H9 (cell line): Measurements from ENCODE around the gene AKR1C8. TPM values are rescaled to one million over a fixed set of nuclear protein-coding genes. Genes with fewer than 3 reads are reported as not detected.

Source experiments
- DNase-seq: peaks from one replicate; pipeline ENCODE4 v3.0.0-alpha.2; 2017
- H2AFZ ChIP-seq: one replicate; pipeline ENCODE4 v1.6.1; 2013; ENCODE audit warnings: mild to moderate bottlenecking, low read length, control low read depth, moderate library complexity
- H2AK5ac ChIP-seq: 2 replicates; pipeline ENCODE4 v1.6.1; 2013; ENCODE audit warnings: low read length, control low read depth, mixed read lengths; ENCODE audit not compliant: insufficient read length
- H2BK120ac ChIP-seq: one replicate; pipeline ENCODE4 v1.6.1; 2013; ENCODE audit warnings: low read depth, mild to moderate bottlenecking, low read length, control low read depth, inconsistent platforms; ENCODE audit not compliant: poor library complexity, severe bottlenecking
- H2BK12ac ChIP-seq: 2 replicates; pipeline ENCODE4 v1.6.1; 2013; ENCODE audit warnings: low read length, control low read depth, mixed read lengths, low read depth; ENCODE audit not compliant: insufficient read length
- H2BK15ac ChIP-seq: 2 replicates; pipeline ENCODE4 v1.6.1; 2013; ENCODE audit warnings: low read depth, low read length, control low read depth
- H2BK20ac ChIP-seq: one replicate; pipeline ENCODE4 v1.6.1; 2013; ENCODE audit warnings: low read depth, mild to moderate bottlenecking, low read length, control low read depth, inconsistent platforms; ENCODE audit not compliant: poor library complexity, severe bottlenecking
- H2BK5ac ChIP-seq: 2 replicates; pipeline ENCODE4 v1.6.1; 2013; ENCODE audit warnings: low read length, control low read depth, mixed read lengths; ENCODE audit not compliant: insufficient read length
- H3K14ac ChIP-seq: 2 replicates; pipeline ENCODE4 v1.6.1; 2013; ENCODE audit warnings: low read length, control low read depth; ENCODE audit not compliant: insufficient read depth
- H3K18ac ChIP-seq: 2 replicates; pipeline ENCODE4 v1.6.1; 2013; ENCODE audit warnings: low read depth, mild to moderate bottlenecking, mixed read lengths, low read length, control low read depth; ENCODE audit not compliant: insufficient read length
- H3K23ac ChIP-seq: 2 replicates; pipeline ENCODE4 v1.6.1; 2013; ENCODE audit warnings: low read length, control low read depth, mixed read lengths, low read depth; ENCODE audit not compliant: insufficient read length
- H3K23me2 ChIP-seq: 2 replicates; pipeline ENCODE4 v1.6.1; 2013; ENCODE audit warnings: low read depth, mild to moderate bottlenecking, mixed read lengths, low read length, control low read depth; ENCODE audit not compliant: insufficient read length, poor library complexity, severe bottlenecking
- H3K27ac ChIP-seq: 2 replicates; pipeline ENCODE4 v1.5.1; 2013; ENCODE audit warnings: low read length, control low read depth, mixed read lengths, low read depth; ENCODE audit not compliant: insufficient read length
- H3K27me3 ChIP-seq: 2 replicates; pipeline ENCODE4 v1.6.1; 2013; ENCODE audit warnings: low read length, control low read depth, inconsistent platforms; ENCODE audit not compliant: insufficient read depth
- H3K4ac ChIP-seq: 2 replicates; pipeline ENCODE4 v1.6.1; 2013; ENCODE audit warnings: low read depth, mild to moderate bottlenecking, control low read depth, inconsistent platforms, low read length, moderate library complexity
- H3K4me1 ChIP-seq: 2 replicates; pipeline ENCODE4 v1.6.1; 2013; ENCODE audit warnings: low read length, control low read depth, inconsistent platforms; ENCODE audit not compliant: insufficient read depth
- H3K4me2 ChIP-seq: 2 replicates; pipeline ENCODE4 v1.6.1; 2013; ENCODE audit warnings: low read length, control low read depth, mixed read lengths; ENCODE audit not compliant: insufficient read length, insufficient read depth
- H3K56ac ChIP-seq: 2 replicates; pipeline ENCODE4 v1.6.1; 2013; ENCODE audit warnings: low read depth, mild to moderate bottlenecking, mixed read lengths, low read length, control low read depth; ENCODE audit not compliant: insufficient read length
- H3K79me1 ChIP-seq: 2 replicates; pipeline ENCODE4 v1.6.1; 2013; ENCODE audit warnings: low read depth, mild to moderate bottlenecking, moderate library complexity, low read length, control low read depth, inconsistent platforms; ENCODE audit not compliant: insufficient read depth, poor library complexity, severe bottlenecking
- H3K79me2 ChIP-seq: 2 replicates; pipeline ENCODE4 v1.6.1; 2013; ENCODE audit warnings: low read length, control low read depth, inconsistent platforms; ENCODE audit not compliant: insufficient read depth
- H3K9ac ChIP-seq: 2 replicates; pipeline ENCODE4 v1.6.1; 2013; ENCODE audit warnings: low read length, control low read depth, mixed read lengths; ENCODE audit not compliant: insufficient read length; ENCODE audit errors: extremely low read depth
- H3K9me3 ChIP-seq: one replicate; pipeline ENCODE4 v1.6.1; 2013; ENCODE audit warnings: low read depth, low read length, inconsistent platforms; ENCODE audit not compliant: control insufficient read depth
- H3T11ph ChIP-seq: one replicate; pipeline ENCODE4 v1.6.1; 2013; ENCODE audit warnings: mild to moderate bottlenecking, low read length, control low read depth, inconsistent platforms
- H4K20me1 ChIP-seq: one replicate; pipeline ENCODE4 v1.6.1; 2013; ENCODE audit not compliant: control insufficient read depth, insufficient read length, insufficient read depth
- H4K5ac ChIP-seq: 2 replicates; pipeline ENCODE4 v1.6.1; 2013; ENCODE audit warnings: low read depth, mild to moderate bottlenecking, mixed read lengths, low read length, control low read depth; ENCODE audit not compliant: insufficient read length
- H4K8ac ChIP-seq: replicated peaks from 2 replicates; pipeline ENCODE4 v1.6.1; 2013; ENCODE audit warnings: low read length, control low read depth, mixed read lengths, low read depth; ENCODE audit not compliant: insufficient read length
- H4K91ac ChIP-seq: 2 replicates; pipeline ENCODE4 v1.6.1; 2013; ENCODE audit warnings: low read depth, mild to moderate bottlenecking, moderate library complexity, mixed read lengths, low read length, control low read depth; ENCODE audit not compliant: insufficient read length
- H3K27ac Mint-ChIP-seq, 3 experiments: 2 replicates in 2 of 3; 3 replicates in 1 of 3; pipeline ENCODE4 v1.8.0; 2020 to 2021; ENCODE audit warnings: mixed read lengths in 3 of 3, mild to moderate bottlenecking in 1 of 3, moderate library complexity in 1 of 3
- H3K27me3 Mint-ChIP-seq: 2 replicates; pipeline ENCODE4 v1.8.0; 2021; ENCODE audit warnings: low read depth, mild to moderate bottlenecking, moderate library complexity, mixed read lengths
- H3K36me3 Mint-ChIP-seq, 3 experiments: 2 replicates in 2 of 3; 3 replicates in 1 of 3; pipeline ENCODE4 v1.8.0; 2020 to 2021; ENCODE audit warnings: low read depth in 3 of 3, mixed read lengths in 3 of 3; ENCODE audit not compliant: insufficient read depth in 1 of 3
- H3K4me1 Mint-ChIP-seq, 2 experiments: 2 replicates each; pipeline ENCODE4 v1.8.0; 2020; ENCODE audit warnings: mixed read lengths in 2 of 2
- H3K4me3 Mint-ChIP-seq, 2 experiments: 2 replicates in 1 of 2; 3 replicates in 1 of 2; pipeline ENCODE4 v1.8.0; 2020 to 2021; ENCODE audit warnings: mild to moderate bottlenecking in 2 of 2, mixed read lengths in 2 of 2, moderate library complexity in 1 of 2
- H3K9me3 Mint-ChIP-seq, 2 experiments: 2 replicates in 1 of 2; 3 replicates in 1 of 2; pipeline ENCODE4 v1.8.0; 2020; ENCODE audit warnings: mild to moderate bottlenecking in 2 of 2, mixed read lengths in 2 of 2, moderate library complexity in 1 of 2
- CTCF ChIP-seq: fragments of 200-600 bp; sonication (generic); conservative IDR thresholded peaks from 3 replicates; pipeline ENCODE4 v1.8.0; 2021; ENCODE audit warnings: antibody characterized with exemption, mild to moderate bottlenecking
- WGBS: extraction: QIAGEN DNeasy Blood & Tissue Kit; methylation state at CpG from one replicate; pipeline ENCODE4 v1.1.7; 2013; ENCODE audit warnings: missing lambda C conversion rate, low lambda C conversion rate, mixed read lengths; ENCODE audit not compliant: insufficient read length; ENCODE audit errors: extremely low coverage; 5-methylcytosine and 5-hydroxymethylcytosine counted together
- total RNA-seq: library from RNA; stranded (reverse); gene quantifications from 2 replicates; pipeline ENCODE4 v1.2.1, GENCODE V29; 2021

AKR1C8 gene
- total RNA-seq, 1 experiment from 2014 or later: not detected

GRCh38 chr10:5216801-5217200 lies 31.9 kb upstream of the AKR1C8 start:
- Mint-ChIP-seq H3K27ac (no peak overlapping the region), H3K4me3 (no peak overlapping the region), H3K9me3 (peaks cover 44 to 60% of the 10 kb centered on the region in 2 experiments), H3K4me1 (no peaks in the 10 kb centered on the region), H3K36me3 (peaks cover 0 to under 1% (median 0%) of the 10 kb centered on the region in 3 experiments; a peak in 4 of 7 replicates), H3K27me3 (no peaks in the 10 kb centered on the region; the same call in 1 of the 2 replicates)
- no peaks in the 10 kb centered on the region for H3K27me3 ChIP-seq
- H2BK5ac ChIP-seq: no peak overlapping the region
- no CpG with 5 or more reads among the region's 2 CpGs for WGBS
- no peak overlapping the region for H3T11ph ChIP-seq
- no peak overlapping the region for H2BK20ac ChIP-seq
- H3K23ac ChIP-seq: no peak overlapping the region
- H3K27ac ChIP-seq: no peak overlapping the region
- no peak overlapping the region for H4K8ac ChIP-seq
- no peak overlapping the region for H2AK5ac ChIP-seq
- H2AFZ ChIP-seq: no peak overlapping the region
- no peak for TF ChIP-seq CTCF
- no peaks in the 10 kb centered on the region for H3K23me2 ChIP-seq
- no peak for DNase-seq
- no peak overlapping the region for H3K4me2 ChIP-seq
- no peak overlapping the region for H2BK12ac ChIP-seq
- no peak overlapping the region for H2BK120ac ChIP-seq
- H3K4ac ChIP-seq: no peak overlapping the region
- H2BK15ac ChIP-seq: no peak overlapping the region
- no peak overlapping the region for H3K18ac ChIP-seq
- H3K56ac ChIP-seq: no peak overlapping the region
- H3K4me1 ChIP-seq: no peaks in the 10 kb centered on the region
- H3K79me2 ChIP-seq: no peaks in the 10 kb centered on the region
- H3K9me3 ChIP-seq: no peaks in the 10 kb centered on the region
- H4K5ac ChIP-seq: no peak overlapping the region
- no peak overlapping the region for H3K9ac ChIP-seq
- H4K91ac ChIP-seq: no peak overlapping the region
- H4K20me1 ChIP-seq: no peaks in the 10 kb centered on the region
- no peak overlapping the region for H3K14ac ChIP-seq
- H3K79me1 ChIP-seq: no peaks in the 10 kb centered on the region
